Astrocyte (in vitro differentiated cells and primary cell): ENCODE measurements around the gene MAT2B.

Source experiments
- CTCF ChIP-seq: IDR thresholded peaks from 2 replicates; pipeline ENCODE4 v1.5.1; 2011; ENCODE audit warnings: low read depth, mild to moderate bottlenecking, inconsistent platforms, low read length, moderate library complexity; ENCODE audit not compliant: insufficient read depth
- EZH2 ChIP-seq: IDR thresholded peaks from 2 replicates; pipeline ENCODE4 v1.6.1; 2012; ENCODE audit warnings: mild to moderate bottlenecking, low read length, inconsistent platforms; ENCODE audit not compliant: insufficient read depth

GRCh38 chr5:163458778-163459385 is 46.5 kb upstream of the MAT2B start:
- no peak for TF ChIP-seq CTCF
- TF ChIP-seq EZH2 = no peak
